WERI-Rb-1 (cell line): ENCODE measurements around the gene TECRL.

ENCODE experiments used
- DNase-seq: peaks from one replicate; pipeline ENCODE4 v3.0.0-alpha.2; 2020
- H3K27ac ChIP-seq: fragments of 250-450 bp; sonication (Bioruptor Pico); 2 replicates; pipeline ENCODE4 v1.5.1; 2020; ENCODE audit warnings: mild to moderate bottlenecking, moderate library complexity
- H3K27me3 ChIP-seq: fragments of 250-450 bp; sonication (Bioruptor Pico); 2 replicates; pipeline ENCODE4 v1.5.1; 2021; ENCODE audit warnings: mild to moderate bottlenecking, low read depth, moderate library complexity; ENCODE audit not compliant: insufficient read depth, severe bottlenecking
- H3K36me3 ChIP-seq: fragments of 250-450 bp; sonication (Bioruptor Pico); 2 replicates; pipeline ENCODE4 v1.5.1; 2020; ENCODE audit warnings: mild to moderate bottlenecking, moderate library complexity
- H3K4me3 ChIP-seq: 2 replicates; pipeline ENCODE4 v1.5.1; 2011; ENCODE audit warnings: low read depth, mild to moderate bottlenecking, control low read depth, low read length
- H3K9me3 ChIP-seq: fragments of 250-450 bp; sonication (Bioruptor Pico); 2 replicates; pipeline ENCODE4 v1.5.1; 2021; ENCODE audit warnings: mild to moderate bottlenecking, moderate library complexity; ENCODE audit not compliant: severe bottlenecking
- CTCF ChIP-seq: IDR thresholded peaks from 2 replicates; pipeline ENCODE4 v1.5.1; 2011; ENCODE audit warnings: low read depth, mild to moderate bottlenecking, control low read depth, inconsistent platforms, low read length

The TECRL gene

GRCh38 chr4:64405761-64406160 is 3.5 kb downstream of the TECRL start:
- DNase-seq, result no peak
- H3K36me3 ChIP-seq, result no peaks in the 10 kb centered on the region
- TF ChIP-seq CTCF, result no peak
- no peaks in the 10 kb centered on the region for H3K27me3 ChIP-seq
- H3K4me3 ChIP-seq, result no peak overlapping the region
- no peaks in the 10 kb centered on the region for H3K9me3 ChIP-seq
- no peak overlapping the region for H3K27ac ChIP-seq

GRCh38 chr4:64402684-64403083 is 6.6 kb downstream of the TECRL start:
- DNase-seq, result no peak
- Histone ChIP-seq H3K36me3 (no peaks in the 10 kb centered on the region), H3K27me3 (no peaks in the 10 kb centered on the region), H3K4me3 (no peak overlapping the region), H3K9me3 (no peaks in the 10 kb centered on the region), H3K27ac (no peak overlapping the region)
- TF ChIP-seq CTCF, result no peak

- Histone ChIP-seq H3K9me3 (no peaks in the 10 kb centered on the region), H3K36me3 (no peaks in the 10 kb centered on the region), H3K4me3 (no peak overlapping the region), H3K27me3 (no peaks in the 10 kb centered on the region), H3K27ac (no peak overlapping the region)
- DNase-seq, result no peak
- no peak for TF ChIP-seq CTCF
These were observed 9.7 kb downstream of the TECRL start for GRCh38 chr4:64399313-64400109.

GRCh38 chr4:64394469-64394868 is 14.8 kb downstream of the TECRL start:
- H3K4me3 ChIP-seq, result no peak overlapping the region
- no peaks in the 10 kb centered on the region for H3K36me3 ChIP-seq
- no peaks in the 10 kb centered on the region for H3K27me3 ChIP-seq
- H3K9me3 ChIP-seq, result no peaks in the 10 kb centered on the region
- no peak overlapping the region for H3K27ac ChIP-seq
- DNase-seq, result no peak
- no peak for TF ChIP-seq CTCF

GRCh38 chr4:64388252-64388651 is 21.0 kb downstream of the TECRL start:
- Histone ChIP-seq H3K27ac (no peak overlapping the region), H3K36me3 (no peaks in the 10 kb centered on the region), H3K9me3 (no peaks in the 10 kb centered on the region), H3K27me3 (no peaks in the 10 kb centered on the region), H3K4me3 (no peak overlapping the region)
- no peak for TF ChIP-seq CTCF
- DNase-seq, result no peak

GRCh38 chr4:64385220-64385619 is 24.0 kb downstream of the TECRL start:
- no peak overlapping the region for H3K27ac ChIP-seq
- H3K9me3 ChIP-seq, result no peaks in the 10 kb centered on the region
- H3K4me3 ChIP-seq, result no peak overlapping the region
- H3K27me3 ChIP-seq, result no peaks in the 10 kb centered on the region
- no peaks in the 10 kb centered on the region for H3K36me3 ChIP-seq
- DNase-seq, result no peak
- TF ChIP-seq CTCF, result no peak
